ENCODE measurements around the gene ZNF367.

DNA sequence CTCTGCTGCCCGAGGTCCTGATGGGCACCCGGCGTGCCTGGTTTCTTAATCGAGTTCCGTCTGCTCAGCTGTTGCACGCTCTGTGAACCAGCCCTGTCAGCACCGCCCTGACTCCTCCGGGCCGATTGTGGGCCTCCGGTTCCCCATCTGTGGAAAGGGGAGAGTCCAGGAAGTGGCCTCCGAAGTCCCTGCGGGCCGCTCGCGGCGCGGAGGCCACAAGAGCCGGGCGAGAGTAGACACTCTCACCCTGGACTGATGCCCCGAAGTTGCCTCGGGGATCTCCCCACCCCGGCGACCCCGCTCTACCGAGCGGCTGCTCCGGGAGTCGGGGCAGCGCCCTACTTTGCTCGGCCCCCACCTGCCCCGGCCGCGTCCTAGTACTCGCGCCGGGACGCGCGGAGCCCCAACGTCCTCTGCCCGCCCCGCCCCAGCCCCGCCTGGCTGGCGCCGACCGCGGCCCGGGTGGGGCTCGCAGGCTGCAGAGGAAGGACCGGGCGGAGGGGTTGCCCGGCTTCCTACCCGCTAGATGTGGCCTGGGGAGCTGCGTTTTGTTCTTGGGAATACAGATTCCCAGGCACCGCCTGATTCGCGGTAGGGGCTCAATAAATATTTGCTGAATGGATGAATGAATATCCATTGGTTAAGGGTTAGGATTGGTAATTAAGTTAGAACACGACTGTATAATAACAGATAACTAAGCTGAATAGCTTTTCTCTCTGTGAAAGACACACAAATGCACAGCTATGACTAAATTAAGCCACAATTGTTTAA is 935 bp upstream of the ZNF367 start:
- TF ChIP-seq POLR2AphosphoS5 (IDR thresholded peaks at IDR 0.05; ENCODE audit: low read depth) (peak; percentile 59), GABPA (IDR thresholded peaks at IDR 0.05; ENCODE audit: low read depth) (no peak), SPI1 (IDR thresholded peaks at IDR 0.05; ENCODE audit: borderline replicate concordance, low read depth) (peak; percentile 16; the same call in 1 of the 2 replicates)
- TF ChIP-seq, protein P1, sequence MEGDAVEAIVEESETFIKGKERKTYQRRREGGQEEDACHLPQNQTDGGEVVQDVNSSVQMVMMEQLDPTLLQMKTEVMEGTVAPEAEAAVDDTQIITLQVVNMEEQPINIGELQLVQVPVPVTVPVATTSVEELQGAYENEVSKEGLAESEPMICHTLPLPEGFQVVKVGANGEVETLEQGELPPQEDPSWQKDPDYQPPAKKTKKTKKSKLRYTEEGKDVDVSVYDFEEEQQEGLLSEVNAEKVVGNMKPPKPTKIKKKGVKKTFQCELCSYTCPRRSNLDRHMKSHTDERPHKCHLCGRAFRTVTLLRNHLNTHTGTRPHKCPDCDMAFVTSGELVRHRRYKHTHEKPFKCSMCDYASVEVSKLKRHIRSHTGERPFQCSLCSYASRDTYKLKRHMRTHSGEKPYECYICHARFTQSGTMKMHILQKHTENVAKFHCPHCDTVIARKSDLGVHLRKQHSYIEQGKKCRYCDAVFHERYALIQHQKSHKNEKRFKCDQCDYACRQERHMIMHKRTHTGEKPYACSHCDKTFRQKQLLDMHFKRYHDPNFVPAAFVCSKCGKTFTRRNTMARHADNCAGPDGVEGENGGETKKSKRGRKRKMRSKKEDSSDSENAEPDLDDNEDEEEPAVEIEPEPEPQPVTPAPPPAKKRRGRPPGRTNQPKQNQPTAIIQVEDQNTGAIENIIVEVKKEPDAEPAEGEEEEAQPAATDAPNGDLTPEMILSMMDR (IDR thresholded peaks at IDR 0.05; ENCODE audit: insufficient read depth, low read length) = no peak
- TF ChIP-seq, protein P2, sequence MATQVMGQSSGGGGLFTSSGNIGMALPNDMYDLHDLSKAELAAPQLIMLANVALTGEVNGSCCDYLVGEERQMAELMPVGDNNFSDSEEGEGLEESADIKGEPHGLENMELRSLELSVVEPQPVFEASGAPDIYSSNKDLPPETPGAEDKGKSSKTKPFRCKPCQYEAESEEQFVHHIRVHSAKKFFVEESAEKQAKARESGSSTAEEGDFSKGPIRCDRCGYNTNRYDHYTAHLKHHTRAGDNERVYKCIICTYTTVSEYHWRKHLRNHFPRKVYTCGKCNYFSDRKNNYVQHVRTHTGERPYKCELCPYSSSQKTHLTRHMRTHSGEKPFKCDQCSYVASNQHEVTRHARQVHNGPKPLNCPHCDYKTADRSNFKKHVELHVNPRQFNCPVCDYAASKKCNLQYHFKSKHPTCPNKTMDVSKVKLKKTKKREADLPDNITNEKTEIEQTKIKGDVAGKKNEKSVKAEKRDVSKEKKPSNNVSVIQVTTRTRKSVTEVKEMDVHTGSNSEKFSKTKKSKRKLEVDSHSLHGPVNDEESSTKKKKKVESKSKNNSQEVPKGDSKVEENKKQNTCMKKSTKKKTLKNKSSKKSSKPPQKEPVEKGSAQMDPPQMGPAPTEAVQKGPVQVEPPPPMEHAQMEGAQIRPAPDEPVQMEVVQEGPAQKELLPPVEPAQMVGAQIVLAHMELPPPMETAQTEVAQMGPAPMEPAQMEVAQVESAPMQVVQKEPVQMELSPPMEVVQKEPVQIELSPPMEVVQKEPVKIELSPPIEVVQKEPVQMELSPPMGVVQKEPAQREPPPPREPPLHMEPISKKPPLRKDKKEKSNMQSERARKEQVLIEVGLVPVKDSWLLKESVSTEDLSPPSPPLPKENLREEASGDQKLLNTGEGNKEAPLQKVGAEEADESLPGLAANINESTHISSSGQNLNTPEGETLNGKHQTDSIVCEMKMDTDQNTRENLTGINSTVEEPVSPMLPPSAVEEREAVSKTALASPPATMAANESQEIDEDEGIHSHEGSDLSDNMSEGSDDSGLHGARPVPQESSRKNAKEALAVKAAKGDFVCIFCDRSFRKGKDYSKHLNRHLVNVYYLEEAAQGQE (IDR thresholded peaks at IDR 0.05; ENCODE audit: insufficient replicate concordance, low read depth) = peak; percentile 83

All from HL-60 (cell line).